Hepatocyte (in vitro differentiated cells): ENCODE measurements around the gene CCL19. TPM values are rescaled to one million over a fixed set of nuclear protein-coding genes. Genes with fewer than 3 reads are reported as not detected.
A peak's percentile ranks its signal among the peaks of the same experiment; 100 is the strongest.

Experiments
- DNase-seq: peaks from one replicate; pipeline ENCODE4 v3.0.0-alpha.2; 2016; ENCODE audit warnings: low spot score
- H2AFZ ChIP-seq: fragments of 200-600 bp; sonication (generic); 2 replicates; pipeline ENCODE4 v1.6.0; 2016; ENCODE audit warnings: antibody characterized with exemption, mild to moderate bottlenecking
- H3K27ac ChIP-seq: fragments of 200-600 bp; sonication (generic); 2 replicates; pipeline ENCODE4 v1.5.1; 2016; ENCODE audit warnings: mild to moderate bottlenecking
- H3K27me3 ChIP-seq: fragments of 200-600 bp; sonication (generic); 2 replicates; pipeline ENCODE4 v1.6.1; 2016
- H3K36me3 ChIP-seq: fragments of 200-600 bp; sonication (generic); replicated peaks from 2 replicates; pipeline ENCODE4 v1.5.1; 2016; ENCODE audit warnings: low read depth; ENCODE audit not compliant: insufficient read depth
- H3K4me1 ChIP-seq: fragments of 200-600 bp; sonication (generic); 2 replicates; pipeline ENCODE4 v1.5.1; 2016; ENCODE audit warnings: mild to moderate bottlenecking, moderate library complexity; ENCODE audit not compliant: insufficient read depth
- H3K4me2 ChIP-seq: fragments of 200-600 bp; sonication (generic); 2 replicates; pipeline ENCODE4 v1.6.0; 2016
- H3K4me3 ChIP-seq: fragments of 200-600 bp; sonication (generic); 2 replicates; pipeline ENCODE4 v1.5.1; 2016; ENCODE audit warnings: mild to moderate bottlenecking
- H3K79me2 ChIP-seq: fragments of 200-600 bp; sonication (generic); 2 replicates; pipeline ENCODE4 v1.6.0; 2017; ENCODE audit warnings: mild to moderate bottlenecking
- H3K9me2 ChIP-seq: fragments of 200-600 bp; sonication (generic); replicated peaks from 2 replicates; pipeline ENCODE4 v1.6.0; 2017; ENCODE audit warnings: mild to moderate bottlenecking; ENCODE audit not compliant: insufficient read depth
- H3K9me3 ChIP-seq: fragments of 200-600 bp; sonication (generic); 2 replicates; pipeline ENCODE4 v1.5.1; 2016; ENCODE audit warnings: low read depth, mild to moderate bottlenecking
- H4K20me1 ChIP-seq: fragments of 200-600 bp; sonication (generic); 2 replicates; pipeline ENCODE4 v1.6.0; 2016; ENCODE audit warnings: mild to moderate bottlenecking; ENCODE audit not compliant: insufficient read depth, poor library complexity, severe bottlenecking
- CTCF ChIP-seq: fragments of 200-600 bp; sonication (generic); IDR thresholded peaks from 2 replicates; pipeline ENCODE4 v1.5.1; 2016; ENCODE audit warnings: antibody characterized with exemption, mild to moderate bottlenecking; ENCODE audit not compliant: poor library complexity
- EZH2 ChIP-seq: fragments of 200-600 bp; sonication (generic); IDR thresholded peaks from 2 replicates; pipeline ENCODE4 v1.6.1; 2016; ENCODE audit warnings: antibody characterized with exemption, mild to moderate bottlenecking, borderline replicate concordance
- EZH2phosphoT487 ChIP-seq: fragments of 200-600 bp; sonication (generic); IDR thresholded peaks from one replicate; pipeline ENCODE4 v1.6.1; 2018; ENCODE audit warnings: antibody characterized with exemption, mild to moderate bottlenecking, low read depth, moderate library complexity; ENCODE audit not compliant: unreplicated experiment, severe bottlenecking
- WGBS: methylation state at CpG from one replicate; pipeline ENCODE4 v1.1.6; 2016; ENCODE audit warnings: low lambda C conversion rate; ENCODE audit errors: missing lambda C conversion rate; 5-methylcytosine and 5-hydroxymethylcytosine counted together
- polyA plus RNA-seq: library from polyadenylated mRNA; unstranded; fragments of >200 nt; fragmentation: Nextera tagmentation; extraction: Ambion mirVana; gene quantifications from 2 replicates; pipeline ENCODE4 v1.2.1, GENCODE V29; 2016
- total RNA-seq: library from RNA; depleted of rRNA; stranded (reverse); fragments of >200 nt; gene quantifications from 2 replicates; pipeline ENCODE4 v1.2.3, GENCODE V29; 2014

Gene CCL19
- total and polyA plus RNA-seq, 2 experiments from 2014 or later: not detected

GRCh38 chr9:34701023-34701768 is 10.1 kb upstream of the CCL19 start:
- H3K4me1 ChIP-seq: no peaks in the 10 kb centered on the region
- H3K36me3 ChIP-seq: no peaks in the 10 kb centered on the region
- H3K4me2 ChIP-seq: peak overlapping the region; percentile 98
- no peak for TF ChIP-seq EZH2phosphoT487
- peak; percentile 90 for TF ChIP-seq CTCF
- no peaks in the 10 kb centered on the region for H3K9me2 ChIP-seq
- DNase-seq: peak; percentile 85
- H2AFZ ChIP-seq: peak overlapping the region; percentile 98
- no peaks in the 10 kb centered on the region for H4K20me1 ChIP-seq
- no peaks in the 10 kb centered on the region for H3K79me2 ChIP-seq
- peak overlapping the region; percentile 82 for H3K4me3 ChIP-seq
- H3K27ac ChIP-seq: no peak overlapping the region
- H3K9me3 ChIP-seq: no peaks in the 10 kb centered on the region
- H3K27me3 ChIP-seq: peaks cover 15% of the 10 kb centered on the region
- 9% methylated on average over 36 of the region's 52 CpGs for WGBS

- Histone ChIP-seq H3K4me1 (no peaks in the 10 kb centered on the region), H4K20me1 (no peaks in the 10 kb centered on the region), H3K4me3 (no peak overlapping the region), H3K27me3 (peaks cover 5% of the 10 kb centered on the region), H3K9me3 (no peaks in the 10 kb centered on the region), H3K9me2 (no peaks in the 10 kb centered on the region), H2AFZ (no peak overlapping the region), H3K27ac (no peak overlapping the region), H3K36me3 (no peaks in the 10 kb centered on the region), H3K4me2 (no peak overlapping the region), H3K79me2 (no peaks in the 10 kb centered on the region)
- TF ChIP-seq EZH2phosphoT487: no peak
- TF ChIP-seq EZH2: no peak
- TF ChIP-seq CTCF: no peak
- DNase-seq: no peak
Measured at GRCh38 chr9:34694811-34695210, 3.7 kb upstream of the CCL19 start.

DNA sequence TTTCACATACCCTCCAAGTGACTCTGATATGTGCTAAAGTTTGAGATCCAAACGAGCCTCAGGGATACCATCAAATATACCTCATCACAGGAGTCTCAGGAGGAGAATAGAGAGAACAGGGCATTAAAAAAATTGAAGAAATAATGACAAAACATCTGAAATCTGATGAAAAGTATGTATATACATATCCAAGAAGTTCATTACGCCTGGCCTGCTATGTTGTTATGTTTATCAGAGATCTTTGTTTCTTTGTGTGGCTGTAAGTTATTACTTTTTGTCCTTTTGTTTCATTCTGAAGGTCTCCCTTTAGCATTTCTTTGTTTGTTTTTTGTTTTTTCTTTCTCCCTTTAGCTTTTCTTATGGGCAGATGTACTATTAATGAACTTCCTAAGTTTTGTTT is 2.5 kb upstream of the CCL19 start:
- Histone ChIP-seq H3K9me2 (no peaks in the 10 kb centered on the region), H3K4me1 (no peaks in the 10 kb centered on the region), H3K4me2 (no peak overlapping the region), H3K79me2 (no peaks in the 10 kb centered on the region), H2AFZ (no peak overlapping the region), H3K27ac (no peak overlapping the region), H3K4me3 (no peak overlapping the region), H3K9me3 (no peaks in the 10 kb centered on the region), H3K36me3 (no peaks in the 10 kb centered on the region), H3K27me3 (no peaks in the 10 kb centered on the region), H4K20me1 (no peaks in the 10 kb centered on the region)
- WGBS: 84% methylated on average over 2 of the region's 2 CpGs
- TF ChIP-seq CTCF (no peak), EZH2phosphoT487 (no peak), EZH2 (no peak)
- no peak for DNase-seq
